Effector memory CD4-positive, alpha-beta T cell (primary cell): ENCODE data around the gene DLGAP5.

Experiments
- DNase-seq, 3 donors: peaks; one replicate each; pipeline ENCODE4 v3.0.0-alpha.2; 2020
- H3K27ac ChIP-seq: 2 replicates; pipeline ENCODE4 v1.7.0; 2013; ENCODE audit warnings: mild to moderate bottlenecking, low read length, moderate library complexity; ENCODE audit not compliant: insufficient read depth, poor library complexity, severe bottlenecking
- H3K27me3 ChIP-seq: replicated peaks from 2 replicates; pipeline ENCODE4 v1.7.0; 2013; ENCODE audit warnings: mild to moderate bottlenecking, low read length; ENCODE audit not compliant: insufficient read depth, control insufficient read depth, poor library complexity, severe bottlenecking
- H3K36me3 ChIP-seq: 2 replicates; pipeline ENCODE4 v1.7.0; 2013; ENCODE audit warnings: mild to moderate bottlenecking, low read length, moderate library complexity; ENCODE audit not compliant: control insufficient read depth, insufficient read depth
- H3K4me1 ChIP-seq: 2 replicates; pipeline ENCODE4 v1.7.0; 2013; ENCODE audit warnings: low read length, mild to moderate bottlenecking; ENCODE audit not compliant: control insufficient read depth, insufficient read depth, poor library complexity, severe bottlenecking
- H3K4me3 ChIP-seq: 2 replicates; pipeline ENCODE4 v1.7.0; 2013; ENCODE audit warnings: low read length, low read depth, mild to moderate bottlenecking; ENCODE audit not compliant: insufficient read depth, poor library complexity, severe bottlenecking
- H3K9me3 ChIP-seq: 2 replicates; pipeline ENCODE4 v1.7.0; 2013; ENCODE audit warnings: mild to moderate bottlenecking, low read length, moderate library complexity; ENCODE audit not compliant: control insufficient read depth

DLGAP5 gene

GRCh38 chr14:55116246-55117030 lies 74.9 kb downstream of the DLGAP5 start:
- no peak overlapping the region for H3K27ac ChIP-seq
- no peak for DNase-seq
- H3K4me3 ChIP-seq = no peak overlapping the region
- no peaks in the 10 kb centered on the region for H3K4me1 ChIP-seq
- H3K9me3 ChIP-seq = no peaks in the 10 kb centered on the region
- no peaks in the 10 kb centered on the region for H3K27me3 ChIP-seq
- no peaks in the 10 kb centered on the region for H3K36me3 ChIP-seq

- no peak for DNase-seq
- no peaks in the 10 kb centered on the region for H3K27me3 ChIP-seq
- H3K4me3 ChIP-seq = no peak overlapping the region
- H3K27ac ChIP-seq = no peak overlapping the region
- no peaks in the 10 kb centered on the region for H3K36me3 ChIP-seq
- H3K4me1 ChIP-seq = no peaks in the 10 kb centered on the region
- no peaks in the 10 kb centered on the region for H3K9me3 ChIP-seq
Observed at GRCh38 chr14:55115861-55116245, 75.5 kb downstream of the DLGAP5 start.

- DNase-seq = no peak
- no peaks in the 10 kb centered on the region for H3K9me3 ChIP-seq
- no peak overlapping the region for H3K4me3 ChIP-seq
- H3K27me3 ChIP-seq = no peaks in the 10 kb centered on the region
- no peaks in the 10 kb centered on the region for H3K4me1 ChIP-seq
- no peaks in the 10 kb centered on the region for H3K36me3 ChIP-seq
- H3K27ac ChIP-seq = no peak overlapping the region
Observed at GRCh38 chr14:55115460-55115859, 75.9 kb downstream of the DLGAP5 start.

- Histone ChIP-seq H3K4me3 (no peak overlapping the region), H3K36me3 (no peaks in the 10 kb centered on the region), H3K27me3 (no peaks in the 10 kb centered on the region), H3K9me3 (no peaks in the 10 kb centered on the region), H3K27ac (no peak overlapping the region), H3K4me1 (no peaks in the 10 kb centered on the region)
- DNase-seq = no peak
Observed at GRCh38 chr14:55114720-55115119, 76.7 kb downstream of the DLGAP5 start.

- H3K4me3 ChIP-seq = no peak overlapping the region
- no peak for DNase-seq
- H3K27me3 ChIP-seq = no peaks in the 10 kb centered on the region
- no peaks in the 10 kb centered on the region for H3K9me3 ChIP-seq
- no peak overlapping the region for H3K27ac ChIP-seq
- peaks cover 10% of the 10 kb centered on the region for H3K4me1 ChIP-seq
- no peaks in the 10 kb centered on the region for H3K36me3 ChIP-seq
Observed at GRCh38 chr14:55111122-55111708, 80.2 kb downstream of the DLGAP5 start.

- Histone ChIP-seq H3K4me3 (no peak overlapping the region), H3K27ac (no peak overlapping the region), H3K4me1 (peaks cover 10% of the 10 kb centered on the region), H3K27me3 (no peaks in the 10 kb centered on the region), H3K36me3 (no peaks in the 10 kb centered on the region), H3K9me3 (no peaks in the 10 kb centered on the region)
- DNase-seq = no peak
Observed at GRCh38 chr14:55109836-55110235, 81.5 kb downstream of the DLGAP5 start.

- Histone ChIP-seq H3K4me1 (peaks cover 26% of the 10 kb centered on the region), H3K4me3 (no peak overlapping the region), H3K36me3 (no peaks in the 10 kb centered on the region), H3K27ac (peak overlapping the region; percentile 72), H3K27me3 (no peaks in the 10 kb centered on the region), H3K9me3 (no peaks in the 10 kb centered on the region)
- peak; percentile 32 to 45 (median 41) for DNase-seq
Observed at GRCh38 chr14:55107766-55108554, 83.4 kb downstream of the DLGAP5 start.

- Histone ChIP-seq H3K9me3 (no peaks in the 10 kb centered on the region), H3K4me3 (no peak overlapping the region), H3K27me3 (no peaks in the 10 kb centered on the region), H3K27ac (no peak overlapping the region), H3K4me1 (peaks cover 32% of the 10 kb centered on the region), H3K36me3 (no peaks in the 10 kb centered on the region)
- DNase-seq = no peak
Observed at GRCh38 chr14:55105991-55106390, 85.4 kb downstream of the DLGAP5 start.

- no peaks in the 10 kb centered on the region for H3K9me3 ChIP-seq
- DNase-seq = no peak
- H3K36me3 ChIP-seq = no peaks in the 10 kb centered on the region
- H3K4me3 ChIP-seq = no peak overlapping the region
- peak overlapping the region; percentile 57 for H3K27ac ChIP-seq
- peaks cover 32% of the 10 kb centered on the region for H3K4me1 ChIP-seq
- H3K27me3 ChIP-seq = no peaks in the 10 kb centered on the region
Observed at GRCh38 chr14:55103971-55104954, 87.1 kb downstream of the DLGAP5 start.
